K562 (cell line): ENCODE measurements around the gene FMN2.

ENCODE experiments used
- E2F4 ChIP-seq: sonication (generic); formaldehyde crosslinking; IDR thresholded peaks from 2 replicates; pipeline ENCODE4 v1.8.0; 2022; ENCODE audit warnings: mild to moderate bottlenecking, low read depth, missing genetic modification reagents
- ELF1 ChIP-seq: fragments of 200-800 bp; sonication (Bioruptor generic); IDR thresholded peaks from 2 replicates; pipeline ENCODE4 v1.6.1; 2016; ENCODE audit warnings: missing genetic modification characterization, missing compliant biosample characterization
- EP300 ChIP-seq: IDR thresholded peaks from 2 replicates; pipeline ENCODE4 v1.6.1; 2012; ENCODE audit warnings: low read length, improper control_type of control experiment
- L3MBTL2 ChIP-seq: fragments of 450-650 bp; IDR thresholded peaks from 2 replicates; pipeline ENCODE4 v1.6.1; 2016; ENCODE audit warnings: mild to moderate bottlenecking, moderate library complexity
- MIER1 ChIP-seq: fragments of 450-650 bp; IDR thresholded peaks from 2 replicates; pipeline ENCODE4 v1.6.1; 2016; ENCODE audit warnings: antibody characterized with exemption, mild to moderate bottlenecking, low read depth
- NR3C1 ChIP-seq: sonication (generic); formaldehyde crosslinking; IDR thresholded peaks from 2 replicates; pipeline ENCODE4 v1.8.1; 2022; ENCODE audit warnings: missing genetic modification reagents
- PKNOX1 ChIP-seq: fragments of 450-650 bp; IDR thresholded peaks from 2 replicates; pipeline ENCODE4 v1.6.1; 2016

GRCh38 chr1:240189386-240189989 is 97.8 kb downstream of the FMN2 start:
- TF ChIP-seq L3MBTL2 (no peak), EP300 (no peak), ELF1 (tag) (no peak), E2F4 (CRISPR knock-in tag) (no peak), NR3C1 (CRISPR knock-in tag) (no peak), MIER1 (no peak), PKNOX1 (no peak)
